HepG2 (cell line): ENCODE measurements around the gene KRTCAP2.

Source experiments
- BCL3 ChIP-seq: sonication (generic); formaldehyde crosslinking; IDR thresholded peaks from 2 replicates; pipeline ENCODE4 v1.5.1; 2020; ENCODE audit warnings: mild to moderate bottlenecking, missing genetic modification reagents, moderate library complexity
- CHCHD3 ChIP-seq: sonication (generic); formaldehyde crosslinking; IDR thresholded peaks from 2 replicates; pipeline ENCODE4 v1.8.0; 2022; ENCODE audit warnings: mild to moderate bottlenecking, missing genetic modification reagents, moderate library complexity
- MATR3 ChIP-seq: sonication (generic); formaldehyde crosslinking; IDR thresholded peaks from 2 replicates; pipeline ENCODE4 v1.4.0; 2020; ENCODE audit warnings: missing genetic modification reagents
- MLX ChIP-seq: IDR thresholded peaks from 2 replicates; pipeline ENCODE4 v1.6.1; 2016
- MYC ChIP-seq: sonication (generic); formaldehyde crosslinking; IDR thresholded peaks from 2 replicates; pipeline ENCODE4 v1.9.0; 2021; ENCODE audit warnings: missing genetic modification reagents, borderline replicate concordance
- TIGD3 ChIP-seq: sonication (generic); formaldehyde crosslinking; IDR thresholded peaks from 2 replicates; pipeline ENCODE4 v1.5.1; 2020; ENCODE audit warnings: mild to moderate bottlenecking, missing genetic modification reagents, borderline replicate concordance
- ZNF441 ChIP-seq: sonication (generic); formaldehyde crosslinking; IDR thresholded peaks from 2 replicates; pipeline ENCODE4 v1.7.0; 2021; ENCODE audit warnings: missing genetic modification reagents, borderline replicate concordance

GRCh38 chr1:155196103-155196892 is 23.2 kb upstream of the KRTCAP2 start:
- TF ChIP-seq MLX (no peak), ZNF441 (CRISPR knock-in tag) (no peak), CHCHD3 (CRISPR knock-in tag) (no peak), MATR3 (CRISPR knock-in tag) (no peak), BCL3 (CRISPR knock-in tag) (no peak), MYC (no peak), TIGD3 (CRISPR knock-in tag) (no peak)
